Calu3 (cell line): ENCODE results near the gene RAP2C. TPM values are rescaled to one million over a fixed set of nuclear protein-coding genes. Genes with fewer than 3 reads are reported as not detected.

Source experiments
- BruUV-seq: library from RNA; stranded (reverse); fragments of 400-500 nt; replicated peaks from 2 replicates; lab custom pipeline; 2021; lab: Mats Ljungman, UMichigan
- CTCF ChIA-PET: fragments of 300-600 bp; sonication (Branson Sonifier 250); formaldehyde crosslinking; loops from one replicate; lab custom pipeline; 2022; ENCODE audit warnings: antibody characterized with exemption; lab: Charles Lee
- DNase-seq: peaks from one replicate; pipeline ENCODE4 v3.0.0; 2022
- H3K27ac Mint-ChIP-seq: one replicate; pipeline ENCODE4 v1.8.0; 2022; ENCODE audit warnings: mixed read lengths; ENCODE audit not compliant: unreplicated experiment
- H3K27me3 Mint-ChIP-seq: one replicate; pipeline ENCODE4 v1.8.0; 2022; ENCODE audit warnings: mixed read lengths; ENCODE audit not compliant: unreplicated experiment
- H3K36me3 Mint-ChIP-seq: one replicate; pipeline ENCODE4 v1.8.0; 2022; ENCODE audit warnings: mild to moderate bottlenecking, moderate library complexity, mixed read lengths; ENCODE audit not compliant: insufficient read depth, unreplicated experiment
- H3K4me1 Mint-ChIP-seq: one replicate; pipeline ENCODE4 v1.8.0; 2022; ENCODE audit warnings: mild to moderate bottlenecking, low read depth, mixed read lengths; ENCODE audit not compliant: unreplicated experiment
- H3K4me3 Mint-ChIP-seq: one replicate; pipeline ENCODE4 v1.8.0; 2022; ENCODE audit warnings: mild to moderate bottlenecking, low read depth, moderate library complexity, mixed read lengths; ENCODE audit not compliant: unreplicated experiment
- H3K9me3 Mint-ChIP-seq: one replicate; pipeline ENCODE4 v1.8.0; 2022; ENCODE audit warnings: low read depth, mixed read lengths; ENCODE audit not compliant: unreplicated experiment
- intact Hi-C: fragments of 100-400 bp; cut with micrococcal nuclease; formaldehyde crosslinking; loops from one replicate; pipeline ENCODE4 v1.10.0; 2022; ENCODE audit not compliant: unreplicated experiment
- total RNA-seq: library from RNA; stranded (reverse); gene quantifications from 2 replicates; pipeline ENCODE4 v1.2.3, GENCODE V29; 2022
- TF ChIP-seq, protein P1 (sequence below): fragments of 200-600 bp; IDR thresholded peaks from one replicate; pipeline ENCODE4 v1.8.0; 2022; ENCODE audit warnings: antibody characterized with exemption; ENCODE audit not compliant: unreplicated experiment

Gene RAP2C
- total RNA-seq, 1 experiment from 2014 or later = 22.9 TPM

- Mint-ChIP-seq H3K4me1 (peaks cover 10% of the 10 kb centered on the region), H3K27ac (no peak overlapping the region), H3K36me3 (no peaks in the 10 kb centered on the region), H3K27me3 (peaks cover 12% of the 10 kb centered on the region), H3K4me3 (no peak overlapping the region), H3K9me3 (no peaks in the 10 kb centered on the region)
- TF ChIP-seq, protein P1, sequence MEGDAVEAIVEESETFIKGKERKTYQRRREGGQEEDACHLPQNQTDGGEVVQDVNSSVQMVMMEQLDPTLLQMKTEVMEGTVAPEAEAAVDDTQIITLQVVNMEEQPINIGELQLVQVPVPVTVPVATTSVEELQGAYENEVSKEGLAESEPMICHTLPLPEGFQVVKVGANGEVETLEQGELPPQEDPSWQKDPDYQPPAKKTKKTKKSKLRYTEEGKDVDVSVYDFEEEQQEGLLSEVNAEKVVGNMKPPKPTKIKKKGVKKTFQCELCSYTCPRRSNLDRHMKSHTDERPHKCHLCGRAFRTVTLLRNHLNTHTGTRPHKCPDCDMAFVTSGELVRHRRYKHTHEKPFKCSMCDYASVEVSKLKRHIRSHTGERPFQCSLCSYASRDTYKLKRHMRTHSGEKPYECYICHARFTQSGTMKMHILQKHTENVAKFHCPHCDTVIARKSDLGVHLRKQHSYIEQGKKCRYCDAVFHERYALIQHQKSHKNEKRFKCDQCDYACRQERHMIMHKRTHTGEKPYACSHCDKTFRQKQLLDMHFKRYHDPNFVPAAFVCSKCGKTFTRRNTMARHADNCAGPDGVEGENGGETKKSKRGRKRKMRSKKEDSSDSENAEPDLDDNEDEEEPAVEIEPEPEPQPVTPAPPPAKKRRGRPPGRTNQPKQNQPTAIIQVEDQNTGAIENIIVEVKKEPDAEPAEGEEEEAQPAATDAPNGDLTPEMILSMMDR = no peak
- DNase-seq = no peak
- no TSS peak for BruUV-seq
- CTCF ChIA-PET = no interaction called here
- intact Hi-C loops = no loop called here
These were observed 38.3 kb downstream of the RAP2C start for GRCh38 chrX:132180929-132181328.

GRCh38 chrX:132173647-132174046 lies 45.6 kb downstream of the RAP2C start:
- DNase-seq = no peak
- no peak overlapping the region for H3K27ac Mint-ChIP-seq

DNA sequence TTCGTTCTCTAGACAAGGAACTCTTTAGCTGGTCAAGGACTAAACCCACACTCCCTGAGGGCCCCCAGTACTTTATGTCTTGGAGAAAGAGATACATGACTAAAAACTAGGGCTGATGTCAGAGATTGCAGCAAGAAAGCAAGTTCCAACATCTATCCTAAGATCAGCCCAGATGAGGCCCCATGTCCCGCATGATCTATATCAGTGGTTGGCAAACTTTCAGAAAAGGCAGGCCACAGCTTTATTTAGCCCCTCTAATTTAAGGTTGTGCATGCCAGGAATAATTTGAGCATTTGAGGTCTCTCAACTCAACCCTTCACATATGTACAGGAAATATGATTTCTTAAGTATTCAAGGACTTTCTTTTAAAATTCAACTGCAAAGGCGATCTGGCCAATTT lies 47.4 kb downstream of the RAP2C start:
- Mint-ChIP-seq H3K27ac (no peak overlapping the region), H3K9me3 (no peaks in the 10 kb centered on the region), H3K4me3 (no peak overlapping the region), H3K27me3 (peaks cover 6% of the 10 kb centered on the region), H3K4me1 (no peaks in the 10 kb centered on the region), H3K36me3 (no peaks in the 10 kb centered on the region)
- TF ChIP-seq, protein P1 = no peak
- intact Hi-C loops = no loop called here
- no TSS peak for BruUV-seq
- CTCF ChIA-PET = no interaction called here
- no peak for DNase-seq

More at GRCh38 chrX:132173647-132174046, 45.6 kb downstream of the RAP2C start:
- no TSS peak for BruUV-seq
- Mint-ChIP-seq H3K4me1 (no peaks in the 10 kb centered on the region), H3K4me3 (no peak overlapping the region), H3K36me3 (no peaks in the 10 kb centered on the region), H3K27me3 (no peaks in the 10 kb centered on the region), H3K9me3 (no peaks in the 10 kb centered on the region)
- TF ChIP-seq, protein P1 = no peak
- intact Hi-C loops = no loop called here
- CTCF ChIA-PET = no interaction called here

- H3K27ac Mint-ChIP-seq = no peak overlapping the region
- no peaks in the 10 kb centered on the region for H3K36me3 Mint-ChIP-seq
- intact Hi-C loops = no loop called here
- TF ChIP-seq, protein P1 = no peak
- CTCF ChIA-PET = no interaction called here
- H3K4me3 Mint-ChIP-seq = no peak overlapping the region
- BruUV-seq = no TSS peak
- H3K4me1 Mint-ChIP-seq = no peaks in the 10 kb centered on the region
- DNase-seq = no peak
- H3K27me3 Mint-ChIP-seq = peaks cover 10% of the 10 kb centered on the region
- no peaks in the 10 kb centered on the region for H3K9me3 Mint-ChIP-seq
These were observed 47.8 kb downstream of the RAP2C start for GRCh38 chrX:132171478-132171877.
